ENCODE measurements around the gene SDHA.

DNA sequence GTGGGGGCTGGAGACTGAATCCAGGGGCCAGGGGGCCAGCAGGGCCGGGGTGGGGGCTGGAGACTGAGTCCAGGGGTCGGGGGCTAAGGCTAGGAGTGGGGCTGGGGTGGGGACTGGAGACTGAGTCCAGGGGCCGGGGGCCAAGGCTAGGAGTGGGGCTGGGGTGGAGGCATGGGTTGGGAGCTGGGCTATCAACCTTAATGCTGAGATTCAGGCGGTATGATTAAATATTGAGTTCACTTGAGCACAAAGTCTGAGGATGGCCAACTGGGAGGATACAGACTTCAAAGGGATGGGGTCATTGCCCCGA lies 43.9 kb upstream of the SDHA start:
- no peak for TF ChIP-seq POLR2AphosphoS5 (IDR thresholded peaks at IDR 0.05; ENCODE audit: borderline replicate concordance, low read depth, low read length)
- TF ChIP-seq FOXP2 (optimal IDR thresholded peaks at IDR 0.05; ENCODE audit: control extremely low read depth, extremely low read length, insufficient read depth), result no peak
- TF ChIP-seq EZH2 (IDR thresholded peaks at IDR 0.05), result no peak

Measured in SK-N-MC (cell line).